ENCODE results near the gene FREM2.

DNA sequence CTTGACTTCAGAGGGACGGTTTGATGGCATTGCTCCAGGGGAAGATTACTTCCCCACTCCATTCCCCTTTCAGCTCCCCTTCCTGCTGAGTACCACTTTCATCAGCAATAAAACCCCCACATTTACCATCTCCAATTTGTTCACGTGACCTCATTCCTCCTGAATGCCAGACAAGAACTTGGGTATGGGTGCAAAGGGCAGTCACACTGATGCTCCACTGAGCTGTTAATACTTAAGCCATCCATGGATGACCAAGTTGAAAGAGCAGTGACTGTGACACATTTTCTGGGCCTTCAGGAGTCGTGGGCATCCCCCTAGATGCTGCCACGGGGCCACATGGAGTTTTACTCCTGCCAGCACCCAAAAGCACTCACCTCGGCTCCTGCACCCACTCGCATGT, 210.6 kb downstream of the FREM2 start:
- TF ChIP-seq, protein P1, sequence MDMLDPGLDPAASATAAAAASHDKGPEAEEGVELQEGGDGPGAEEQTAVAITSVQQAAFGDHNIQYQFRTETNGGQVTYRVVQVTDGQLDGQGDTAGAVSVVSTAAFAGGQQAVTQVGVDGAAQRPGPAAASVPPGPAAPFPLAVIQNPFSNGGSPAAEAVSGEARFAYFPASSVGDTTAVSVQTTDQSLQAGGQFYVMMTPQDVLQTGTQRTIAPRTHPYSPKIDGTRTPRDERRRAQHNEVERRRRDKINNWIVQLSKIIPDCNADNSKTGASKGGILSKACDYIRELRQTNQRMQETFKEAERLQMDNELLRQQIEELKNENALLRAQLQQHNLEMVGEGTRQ (IDR thresholded peaks at IDR 0.05; ENCODE audit: low read depth, low read length): no peak
- TF ChIP-seq RAD21 (IDR thresholded peaks at IDR 0.05; ENCODE audit: low read length): no peak
- TF ChIP-seq POLR2A (IDR thresholded peaks at IDR 0.05; ENCODE audit: low read depth, low read length): no peak
- TF ChIP-seq, protein P2, sequence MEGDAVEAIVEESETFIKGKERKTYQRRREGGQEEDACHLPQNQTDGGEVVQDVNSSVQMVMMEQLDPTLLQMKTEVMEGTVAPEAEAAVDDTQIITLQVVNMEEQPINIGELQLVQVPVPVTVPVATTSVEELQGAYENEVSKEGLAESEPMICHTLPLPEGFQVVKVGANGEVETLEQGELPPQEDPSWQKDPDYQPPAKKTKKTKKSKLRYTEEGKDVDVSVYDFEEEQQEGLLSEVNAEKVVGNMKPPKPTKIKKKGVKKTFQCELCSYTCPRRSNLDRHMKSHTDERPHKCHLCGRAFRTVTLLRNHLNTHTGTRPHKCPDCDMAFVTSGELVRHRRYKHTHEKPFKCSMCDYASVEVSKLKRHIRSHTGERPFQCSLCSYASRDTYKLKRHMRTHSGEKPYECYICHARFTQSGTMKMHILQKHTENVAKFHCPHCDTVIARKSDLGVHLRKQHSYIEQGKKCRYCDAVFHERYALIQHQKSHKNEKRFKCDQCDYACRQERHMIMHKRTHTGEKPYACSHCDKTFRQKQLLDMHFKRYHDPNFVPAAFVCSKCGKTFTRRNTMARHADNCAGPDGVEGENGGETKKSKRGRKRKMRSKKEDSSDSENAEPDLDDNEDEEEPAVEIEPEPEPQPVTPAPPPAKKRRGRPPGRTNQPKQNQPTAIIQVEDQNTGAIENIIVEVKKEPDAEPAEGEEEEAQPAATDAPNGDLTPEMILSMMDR (conservative IDR thresholded peaks at IDR 0.05; ENCODE audit: low read depth, low read length): no peak

Data from IMR-90 (cell line).